Stimulated activated CD8-positive, alpha-beta memory T cell treated with anti-CD3 and anti-CD28 coated beads, Interleukin-7, amount 100 ng/mL, for 24 hours (primary cell): ENCODE measurements around the gene PAK2.
"Not testable (repeated sequence)": the region's sequence is repeated elsewhere in the genome, so short reads cannot be mapped to it uniquely, and the experiment has no call there.

ENCODE experiments used
- DNase-seq: peaks from one replicate; pipeline ENCODE4 v3.0.0-alpha.2; 2020; ENCODE audit warnings: low read depth

The PAK2 gene

GRCh38 chr3:196843435-196844110 lies 103.9 kb downstream of the PAK2 start:
- DNase-seq: no peak

GRCh38 chr3:196844235-196845219 lies 104.9 kb downstream of the PAK2 start:
- DNase-seq: not testable (repeated sequence)

GRCh38 chr3:196848375-196848774 lies 108.7 kb downstream of the PAK2 start:
- not testable (repeated sequence) for DNase-seq

- no peak for DNase-seq
Measured at GRCh38 chr3:196849180-196849741, 109.6 kb downstream of the PAK2 start.

- DNase-seq: not testable (repeated sequence)
Measured at GRCh38 chr3:196863000-196863399, 123.3 kb downstream of the PAK2 start.

GRCh38 chr3:196867155-196867506 lies 127.5 kb downstream of the PAK2 start:
- no peak for DNase-seq

- DNase-seq: peak; percentile 79
Measured at GRCh38 chr3:196867507-196868296, 128.0 kb downstream of the PAK2 start, which contains the start of gene SENP5. SENP5 (plus strand) TSS chr3:196867920; CDS start chr3:196885182, 17,262 bp downstream.

GRCh38 chr3:196868297-196868661 lies 128.6 kb downstream of the PAK2 start:
- no peak for DNase-seq

GRCh38 chr3:196872316-196872715 lies 132.7 kb downstream of the PAK2 start:
- DNase-seq: no peak

GRCh38 chr3:196874511-196875094 lies 134.9 kb downstream of the PAK2 start:
- DNase-seq: not testable (repeated sequence)

- DNase-seq: no peak
Measured at GRCh38 chr3:196875258-196875657, 135.6 kb downstream of the PAK2 start.
